BJ (cell line): ENCODE results near the gene NUP62. TPM values are rescaled to one million over a fixed set of nuclear protein-coding genes. Genes with fewer than 3 reads are reported as not detected.
"Not testable (repeated sequence)": the region's sequence is repeated elsewhere in the genome, so short reads cannot be mapped to it uniquely, and the experiment has no call there.

ENCODE experiments used
- CTCF ChIA-PET: fragments of 350-600 bp; formaldehyde crosslinking; extraction: SDS; loops from one replicate; lab custom pipeline; 2021; ENCODE audit warnings: antibody characterized with exemption, inconsistent platforms; lab: Yijun Ruan, JAX
- POLR2A ChIA-PET: fragments of 300-600 bp; sonication (Branson Sonifier 250); formaldehyde crosslinking; extraction: SDS; loops from one replicate; lab custom pipeline; 2021; ENCODE audit warnings: antibody characterized with exemption; lab: Charles Lee
- DNase-seq: peaks from one replicate; pipeline ENCODE4 v3.0.0-alpha.2; 2011; ENCODE audit warnings: low read depth
- H3K27me3 ChIP-seq: 2 replicates; pipeline ENCODE4 v1.6.0; 2011; ENCODE audit warnings: low read length; ENCODE audit not compliant: control insufficient read depth, insufficient read depth
- H3K36me3 ChIP-seq: 2 replicates; pipeline ENCODE4 v1.5.1; 2011; ENCODE audit warnings: low read length; ENCODE audit not compliant: control insufficient read depth, insufficient read depth
- H3K4me3 ChIP-seq: 2 replicates; pipeline ENCODE4 v1.5.1; 2011; ENCODE audit warnings: low read depth, mild to moderate bottlenecking, control low read depth, low read length
- CTCF ChIP-seq: IDR thresholded peaks from 2 replicates; pipeline ENCODE4 v1.5.1; 2011; ENCODE audit warnings: low read depth, mild to moderate bottlenecking, control low read depth, inconsistent platforms, low read length, moderate library complexity; ENCODE audit not compliant: insufficient read depth
- polyA plus RNA-seq: library from polyadenylated mRNA; depleted of rRNA; stranded (reverse); fragments of >200 nt; gene quantifications from 2 replicates; pipeline ENCODE4 v1.2.3, GENCODE V29; 2011

NUP62 gene
- polyA plus RNA-seq, 1 experiment = 15.1 TPM

GRCh38 chr19:49926515-49926914, 2.8 kb downstream of the NUP62 start:
- CTCF ChIA-PET = no interaction called here

GRCh38 chr19:49925486-49925885, 3.8 kb downstream of the NUP62 start:
- POLR2A ChIA-PET = no interaction called here
- CTCF ChIA-PET = no interaction called here
- no peak for DNase-seq
- Histone ChIP-seq H3K27me3 (no peaks in the 10 kb centered on the region), H3K36me3 (peaks cover 17% of the 10 kb centered on the region), H3K4me3 (no peak overlapping the region)
- no peak for TF ChIP-seq CTCF

More at GRCh38 chr19:49926515-49926914, 2.8 kb downstream of the NUP62 start:
- no peak for DNase-seq
- no peaks in the 10 kb centered on the region for H3K27me3 ChIP-seq
- no peak overlapping the region for H3K4me3 ChIP-seq
- TF ChIP-seq CTCF = no peak
- peaks cover 14% of the 10 kb centered on the region for H3K36me3 ChIP-seq
- POLR2A ChIA-PET = no interaction called here

- H3K4me3 ChIP-seq, DNase-seq, POLR2A ChIA-PET, H3K27me3 ChIP-seq, CTCF ChIA-PET: not testable (repeated sequence)
- H3K36me3 ChIP-seq = peaks cover 17% of the 10 kb centered on the region
Measured at GRCh38 chr19:49924881-49925210, 4.5 kb downstream of the NUP62 start.

GRCh38 chr19:49924004-49924880, 5.1 kb downstream of the NUP62 start:
- TF ChIP-seq CTCF = no peak
- Histone ChIP-seq H3K27me3 (no peaks in the 10 kb centered on the region), H3K36me3 (peaks cover 17% of the 10 kb centered on the region), H3K4me3 (no peak overlapping the region)
- no peak for DNase-seq
- CTCF ChIA-PET = no interaction called here
- POLR2A ChIA-PET = no interaction called here

- TF ChIP-seq CTCF = no peak
- no peak for DNase-seq
- ChIA-PET POLR2A (no interaction called here), CTCF (interaction anchor here (1.5 kb wide), 1 partner anchor 12 kb away, joined by 8 read pairs; no protein-coding TSS in a partner anchor)
- Histone ChIP-seq H3K36me3 (peaks cover 18% of the 10 kb centered on the region), H3K4me3 (no peak overlapping the region), H3K27me3 (no peaks in the 10 kb centered on the region)
Measured at GRCh38 chr19:49923055-49924003, 6.0 kb downstream of the NUP62 start.
